Forelimb muscle (tissue), 1 donor: ENCODE results near the gene RCN1. TPM values are rescaled to one million over a fixed set of nuclear protein-coding genes. Genes with fewer than 3 reads are reported as not detected.
"Not testable (repeated sequence)": the region's sequence is repeated elsewhere in the genome, so short reads cannot be mapped to it uniquely, and the experiment has no call there.

Experiments used
- DNase-seq: peaks from one replicate; pipeline ENCODE4 v3.0.0-alpha.2; 2013; ENCODE audit warnings: low read depth
- polyA plus RNA-seq: library from polyadenylated mRNA; unstranded; fragments of 120-200 nt; gene quantifications from one replicate; pipeline ENCODE4 v1.2.1, GENCODE V29; 2013; ENCODE audit not compliant: insufficient read length

Gene RCN1
- polyA plus RNA-seq, 1 donor = 129 TPM

DNA sequence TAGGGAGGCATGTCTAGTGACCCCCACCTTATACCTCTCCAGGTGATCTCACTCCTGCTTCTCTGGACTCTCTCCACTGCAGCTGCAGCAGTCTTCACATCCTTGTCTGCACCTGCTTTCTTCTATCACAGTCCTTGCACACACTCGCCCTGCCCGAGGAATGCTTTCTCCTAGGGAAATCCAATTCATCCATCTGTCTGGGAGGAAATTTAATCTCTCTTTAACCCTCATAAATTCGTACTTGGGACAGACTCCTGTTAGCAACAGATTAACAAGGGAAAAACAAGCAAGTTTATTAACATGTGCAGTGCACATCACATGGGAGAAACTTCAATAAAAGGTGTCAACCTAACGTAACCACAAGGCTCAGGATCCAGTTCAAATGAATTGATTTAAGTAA is 11.3 kb upstream of the RCN1 start:
- DNase-seq = no peak

- no peak for DNase-seq
Observed at GRCh38 chr11:32080361-32080980, 10.4 kb upstream of the RCN1 start.

- DNase-seq = no peak
Observed at GRCh38 chr11:32081129-32081641, 9.7 kb upstream of the RCN1 start.

DNA sequence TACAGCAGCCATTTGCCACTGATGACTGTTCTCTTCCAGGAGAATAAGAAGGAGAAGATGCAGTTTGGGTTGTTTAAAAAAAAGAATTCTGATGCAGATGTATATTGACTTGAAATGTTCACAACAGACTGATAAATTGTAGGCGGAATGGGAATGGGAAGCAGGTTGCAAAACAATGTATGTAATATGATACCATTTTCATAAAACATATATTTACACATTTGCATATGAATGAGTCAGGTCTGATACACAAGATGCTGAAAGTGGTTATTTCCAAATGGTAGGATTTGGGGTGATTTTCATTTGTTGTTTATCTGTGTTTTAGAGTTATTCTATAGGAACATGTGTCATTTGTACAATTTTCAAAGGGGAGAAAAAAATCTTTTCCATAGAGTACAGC is 9.0 kb upstream of the RCN1 start:
- no peak for DNase-seq

- DNase-seq = no peak
Observed at GRCh38 chr11:32082346-32082986, 8.4 kb upstream of the RCN1 start.

GRCh38 chr11:32087597-32087996 is 3.3 kb upstream of the RCN1 start:
- DNase-seq = no peak

DNA sequence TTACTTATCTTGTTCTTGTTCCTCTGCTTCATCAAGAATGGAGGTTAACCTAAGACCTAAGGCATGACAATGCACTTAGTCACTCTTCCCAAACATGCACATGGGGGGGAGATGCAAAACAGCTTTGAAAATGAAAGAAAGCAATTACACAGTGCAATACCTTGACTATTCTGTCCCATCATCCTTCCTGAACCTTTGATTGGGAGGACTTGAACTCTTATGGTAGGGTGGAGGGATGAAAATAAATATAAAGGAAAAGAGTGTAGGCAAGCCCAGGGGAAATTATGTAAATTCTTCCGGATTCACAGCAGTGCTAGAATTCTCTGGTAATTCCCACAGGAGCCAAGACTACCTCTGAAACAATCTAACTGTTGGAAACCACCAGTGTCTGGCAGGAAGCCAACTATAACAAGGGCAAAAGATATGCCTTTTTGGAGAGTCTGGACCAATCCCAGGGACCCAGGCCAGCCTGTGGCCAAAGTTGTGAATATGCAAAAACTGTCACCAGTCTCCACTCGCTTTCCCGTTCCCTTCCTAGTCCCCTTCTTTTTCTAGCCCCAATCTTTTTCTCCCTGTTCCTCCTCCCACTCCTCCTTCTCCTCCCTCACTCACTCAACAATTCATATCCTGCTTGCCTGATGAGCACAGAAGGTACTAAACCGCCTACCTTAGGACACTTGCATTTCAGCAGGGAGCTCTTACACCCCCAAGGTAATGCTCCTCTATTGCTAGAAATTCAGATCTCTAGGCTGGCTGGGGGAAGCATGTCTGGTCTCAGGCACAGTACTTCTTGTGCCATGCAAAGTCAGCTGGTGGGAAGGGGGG is 2.5 kb upstream of the RCN1 start:
- DNase-seq = no peak

DNA sequence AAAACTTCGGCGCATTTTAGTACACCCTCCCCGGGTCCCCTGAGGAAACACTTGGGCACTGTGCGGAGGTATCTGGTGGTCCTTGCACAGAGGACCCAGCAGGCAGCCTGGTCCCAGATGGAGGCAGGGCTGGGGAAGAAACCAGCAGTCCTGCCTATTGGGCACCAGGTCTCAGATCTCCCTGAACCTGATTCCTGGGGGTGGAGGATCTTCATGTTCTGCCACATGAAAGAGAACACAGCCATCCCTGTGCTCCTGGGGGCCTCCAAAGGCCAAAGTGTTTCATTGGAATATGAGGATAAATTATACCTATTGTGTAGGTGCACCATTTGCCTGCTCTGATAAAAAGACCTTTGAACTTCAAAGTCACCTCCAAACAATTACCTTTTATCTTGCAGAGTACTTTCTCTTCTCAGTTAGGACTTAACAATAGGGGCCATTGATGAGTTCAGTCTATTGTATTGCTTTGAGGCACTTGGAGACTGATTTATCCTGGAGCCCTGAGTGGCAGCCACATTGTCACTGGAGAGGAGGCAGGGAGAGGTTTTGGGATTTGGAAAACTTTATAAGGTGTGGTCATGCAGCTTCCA is 1.8 kb downstream of the RCN1 start:
- DNase-seq = no peak

DNA sequence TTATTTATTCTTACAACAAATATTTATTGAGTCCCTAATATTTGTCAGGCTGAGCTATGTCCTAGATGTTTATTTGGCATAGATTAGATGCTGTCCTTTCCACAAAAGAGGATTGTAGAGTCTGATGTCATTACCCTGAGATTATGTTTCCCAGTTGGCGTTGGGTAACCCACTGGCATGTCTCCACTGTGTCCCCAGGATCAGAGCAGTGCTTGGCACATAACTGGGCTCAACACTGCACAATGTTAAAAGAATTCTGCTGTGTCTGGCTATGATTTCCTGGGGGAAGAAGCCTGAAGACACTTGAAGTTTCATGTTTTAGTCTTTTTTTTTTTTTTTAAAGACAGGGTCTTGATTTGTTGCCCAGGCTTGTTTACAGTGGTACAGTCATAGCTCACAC is 4.0 kb downstream of the RCN1 start:
- no peak for DNase-seq

- DNase-seq = no peak
Observed at GRCh38 chr11:32098142-32098903, 7.4 kb downstream of the RCN1 start.

- no peak for DNase-seq
Observed at GRCh38 chr11:32099516-32099915, 8.6 kb downstream of the RCN1 start.

DNA sequence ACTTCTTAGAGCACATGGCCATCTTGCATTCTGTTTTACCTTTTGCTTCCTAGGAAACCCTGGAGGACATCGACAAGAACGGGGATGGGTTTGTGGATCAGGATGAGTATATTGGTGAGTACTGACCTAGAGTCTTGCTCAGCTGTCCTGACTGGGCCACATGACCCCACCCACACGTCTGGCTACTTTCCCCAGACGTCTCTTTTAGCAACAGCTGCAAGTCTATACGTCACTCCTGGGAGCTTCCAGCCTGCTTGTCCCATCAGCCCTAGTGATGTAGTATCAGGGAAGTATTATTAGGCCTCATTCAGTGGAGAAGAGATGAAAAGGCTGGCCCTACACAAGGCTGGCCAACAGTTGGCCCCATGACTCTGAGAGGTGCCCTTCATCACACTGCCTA is 9.6 kb downstream of the RCN1 start:
- DNase-seq = no peak

DNA sequence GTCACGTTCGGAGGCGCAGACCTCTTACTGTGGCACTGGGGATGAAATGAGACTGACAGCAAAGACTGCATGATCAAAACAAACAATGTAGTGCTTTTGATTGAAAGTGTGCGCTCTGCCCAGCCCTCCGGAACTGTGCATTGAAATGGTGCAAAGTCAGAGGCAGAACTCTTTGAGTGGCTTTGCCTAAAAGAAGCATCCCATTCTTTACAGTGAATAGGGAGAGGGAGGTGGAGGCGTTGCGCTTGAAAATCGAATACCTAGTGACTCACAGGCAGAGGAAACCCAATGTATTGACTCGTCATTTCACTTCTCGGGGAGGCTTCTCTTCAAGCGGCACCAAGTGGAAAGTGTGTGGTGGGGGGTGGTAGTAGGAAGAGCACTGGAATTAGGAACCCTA is 10.9 kb downstream of the RCN1 start:
- no peak for DNase-seq

DNA sequence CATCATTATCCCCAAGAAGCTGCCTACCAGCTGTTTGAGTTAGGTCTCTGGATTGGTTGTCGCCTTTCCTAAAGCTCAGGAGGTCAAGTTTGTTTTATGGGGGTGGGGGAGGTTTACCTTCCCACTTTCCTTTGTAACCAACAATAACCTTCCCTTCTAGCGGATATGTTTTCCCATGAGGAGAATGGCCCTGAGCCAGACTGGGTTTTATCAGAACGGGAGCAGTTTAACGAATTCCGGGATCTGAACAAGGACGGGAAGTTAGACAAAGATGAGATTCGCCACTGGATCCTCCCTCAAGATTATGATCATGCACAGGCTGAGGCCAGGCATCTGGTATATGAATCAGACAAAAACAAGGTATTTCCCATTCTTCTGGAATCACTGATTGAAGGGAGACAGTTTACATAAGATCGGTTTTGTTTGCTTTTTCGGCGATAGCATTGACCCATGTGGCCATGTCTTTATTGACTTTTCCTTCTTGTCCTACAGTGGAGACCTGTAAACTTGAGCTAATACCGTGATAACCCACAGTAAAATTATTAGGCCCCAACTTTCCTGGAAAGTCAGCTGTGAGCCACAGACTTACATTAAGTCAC is 12.3 kb downstream of the RCN1 start:
- not testable (repeated sequence) for DNase-seq

DNA sequence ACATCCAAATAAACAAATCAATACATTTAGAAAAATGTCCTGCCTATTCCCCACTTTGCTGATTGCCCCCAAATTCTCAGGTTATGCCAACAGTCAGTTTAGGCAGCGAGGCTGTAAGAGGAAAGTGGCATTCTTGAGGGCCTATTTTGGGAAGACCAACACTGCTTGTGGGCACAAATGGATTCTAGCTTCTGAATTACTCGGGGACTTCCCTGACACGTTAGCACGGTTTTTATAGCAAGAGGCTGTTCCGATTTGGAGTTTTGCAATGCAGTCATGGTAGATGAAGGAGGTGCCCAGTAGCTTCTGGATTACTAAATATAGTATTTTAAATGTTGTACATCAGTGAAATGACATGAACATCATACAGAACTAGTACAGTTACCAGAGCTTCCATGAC is 13.1 kb downstream of the RCN1 start:
- DNase-seq = no peak

DNA sequence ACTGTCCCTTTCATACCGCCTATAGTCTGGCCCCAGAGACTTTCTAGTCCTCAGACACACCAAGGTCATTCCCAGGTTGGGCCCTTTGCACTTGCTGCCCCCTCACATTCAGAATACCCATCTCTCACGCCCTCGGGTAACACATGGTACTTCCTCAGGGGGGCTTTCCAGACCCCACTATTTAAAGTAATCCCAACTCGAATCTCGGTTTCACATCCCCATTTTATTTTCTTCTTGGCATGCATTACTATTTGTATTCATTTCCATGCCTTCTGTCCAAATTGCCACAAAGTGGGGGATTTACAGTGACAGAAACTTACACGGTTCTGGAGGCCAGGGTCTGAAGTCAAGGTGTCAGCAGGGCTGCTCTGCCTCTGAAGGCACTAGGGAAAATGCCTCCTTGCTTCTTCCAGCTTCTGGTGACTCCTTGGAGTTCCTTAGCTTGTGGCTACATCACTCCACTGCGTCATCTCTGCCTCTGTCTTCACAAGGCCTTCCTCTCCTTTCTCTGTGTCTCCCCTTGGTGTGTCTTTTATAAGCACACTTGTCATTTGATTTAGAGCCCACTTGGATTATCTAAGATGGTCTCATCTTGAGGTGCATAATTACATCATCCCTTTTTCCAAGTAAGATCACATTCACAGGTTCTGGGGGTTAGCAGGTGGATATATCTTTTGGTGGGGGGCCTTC is 15.1 kb downstream of the RCN1 start:
- no peak for DNase-seq

- no peak for DNase-seq
Observed at GRCh38 chr11:32107647-32108046, 16.8 kb downstream of the RCN1 start.

- no peak for DNase-seq
Observed at GRCh38 chr11:32108576-32108975, 17.7 kb downstream of the RCN1 start.

- no peak for DNase-seq
Observed at GRCh38 chr11:32109138-32109537, 18.3 kb downstream of the RCN1 start.

- DNase-seq = no peak
Observed at GRCh38 chr11:32109592-32109991, 18.7 kb downstream of the RCN1 start.

DNA sequence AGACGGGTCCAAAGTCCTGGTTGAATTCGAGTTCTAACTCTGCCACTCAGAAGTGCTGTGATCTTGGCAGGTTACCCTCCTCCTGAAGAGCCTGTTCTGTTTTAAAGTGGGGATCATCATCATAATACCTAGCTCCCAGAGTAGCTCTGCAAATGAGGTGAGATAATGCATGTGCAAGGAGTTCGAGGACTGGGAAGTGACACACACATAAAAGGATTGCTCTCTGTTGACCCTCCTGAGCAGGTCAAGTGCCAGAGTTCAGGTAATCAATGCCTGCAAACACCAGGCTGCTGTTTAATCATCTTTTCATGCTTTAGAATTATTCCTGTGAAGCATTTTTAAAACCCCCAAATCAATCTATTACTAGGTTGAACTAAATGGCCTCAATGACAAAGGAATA is 19.9 kb downstream of the RCN1 start:
- DNase-seq = no peak
